ENCODE results near the gene PRR3. TPM values are rescaled to one million over a fixed set of nuclear protein-coding genes. Genes with fewer than 3 reads are reported as not detected.

The PRR3 gene
- total and polyA plus RNA-seq, 2 experiments from 2014 or later, result 10.9 to 15.2 TPM

DNA sequence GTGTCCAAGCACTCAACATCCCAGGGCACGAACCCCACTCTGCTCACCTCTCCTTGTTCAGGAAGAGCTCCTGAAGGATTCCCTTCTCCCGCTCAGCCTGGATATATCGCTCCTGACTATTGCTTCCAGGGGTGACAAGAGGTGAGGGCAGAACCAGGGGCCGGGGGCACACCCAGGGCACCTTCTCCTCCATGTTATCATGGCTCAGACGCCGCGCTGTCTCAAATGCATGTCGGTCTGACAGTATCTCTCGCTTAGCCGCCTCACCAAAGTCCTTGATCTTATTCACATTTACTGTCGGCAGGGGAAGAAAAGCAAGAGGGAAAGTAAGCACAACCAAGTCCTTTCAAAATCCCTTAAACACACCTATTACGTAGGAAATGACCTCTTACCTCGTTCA, 46.9 kb downstream of the PRR3 start:
- no peak overlapping the region; the same call in 2 of the 3 replicates for H3K4me3 Mint-ChIP-seq
- peaks cover 35% of the 10 kb centered on the region for H4K20me1 ChIP-seq (replicated peaks; ENCODE audit: insufficient read depth)
- no peak overlapping the region for H3K27ac Mint-ChIP-seq
- no peak overlapping the region for H2AFZ ChIP-seq
- no peak overlapping the region for H3K4me3 ChIP-seq
- peaks cover 97% of the 10 kb centered on the region for H3K36me3 Mint-ChIP-seq (ENCODE audit: low read depth)
- no peaks in the 10 kb centered on the region for H3K9me3 Mint-ChIP-seq
- no peak for DNase-seq (ENCODE audit: low spot score)
- no peak for TF ChIP-seq CREB1 (CRISPR knock-in tag; IDR thresholded peaks at IDR 0.05; ENCODE audit: low read depth)
- no peak for TF ChIP-seq STAT1 (IDR thresholded peaks at IDR 0.05; ENCODE audit: unreplicated experiment)
- TF ChIP-seq EZH2 (IDR thresholded peaks at IDR 0.05; ENCODE audit: low read depth, unreplicated experiment), result no peak
- TF ChIP-seq, protein P1, sequence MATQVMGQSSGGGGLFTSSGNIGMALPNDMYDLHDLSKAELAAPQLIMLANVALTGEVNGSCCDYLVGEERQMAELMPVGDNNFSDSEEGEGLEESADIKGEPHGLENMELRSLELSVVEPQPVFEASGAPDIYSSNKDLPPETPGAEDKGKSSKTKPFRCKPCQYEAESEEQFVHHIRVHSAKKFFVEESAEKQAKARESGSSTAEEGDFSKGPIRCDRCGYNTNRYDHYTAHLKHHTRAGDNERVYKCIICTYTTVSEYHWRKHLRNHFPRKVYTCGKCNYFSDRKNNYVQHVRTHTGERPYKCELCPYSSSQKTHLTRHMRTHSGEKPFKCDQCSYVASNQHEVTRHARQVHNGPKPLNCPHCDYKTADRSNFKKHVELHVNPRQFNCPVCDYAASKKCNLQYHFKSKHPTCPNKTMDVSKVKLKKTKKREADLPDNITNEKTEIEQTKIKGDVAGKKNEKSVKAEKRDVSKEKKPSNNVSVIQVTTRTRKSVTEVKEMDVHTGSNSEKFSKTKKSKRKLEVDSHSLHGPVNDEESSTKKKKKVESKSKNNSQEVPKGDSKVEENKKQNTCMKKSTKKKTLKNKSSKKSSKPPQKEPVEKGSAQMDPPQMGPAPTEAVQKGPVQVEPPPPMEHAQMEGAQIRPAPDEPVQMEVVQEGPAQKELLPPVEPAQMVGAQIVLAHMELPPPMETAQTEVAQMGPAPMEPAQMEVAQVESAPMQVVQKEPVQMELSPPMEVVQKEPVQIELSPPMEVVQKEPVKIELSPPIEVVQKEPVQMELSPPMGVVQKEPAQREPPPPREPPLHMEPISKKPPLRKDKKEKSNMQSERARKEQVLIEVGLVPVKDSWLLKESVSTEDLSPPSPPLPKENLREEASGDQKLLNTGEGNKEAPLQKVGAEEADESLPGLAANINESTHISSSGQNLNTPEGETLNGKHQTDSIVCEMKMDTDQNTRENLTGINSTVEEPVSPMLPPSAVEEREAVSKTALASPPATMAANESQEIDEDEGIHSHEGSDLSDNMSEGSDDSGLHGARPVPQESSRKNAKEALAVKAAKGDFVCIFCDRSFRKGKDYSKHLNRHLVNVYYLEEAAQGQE (IDR thresholded peaks at IDR 0.05; ENCODE audit: unreplicated experiment), result no peak
- TF ChIP-seq, protein P2, sequence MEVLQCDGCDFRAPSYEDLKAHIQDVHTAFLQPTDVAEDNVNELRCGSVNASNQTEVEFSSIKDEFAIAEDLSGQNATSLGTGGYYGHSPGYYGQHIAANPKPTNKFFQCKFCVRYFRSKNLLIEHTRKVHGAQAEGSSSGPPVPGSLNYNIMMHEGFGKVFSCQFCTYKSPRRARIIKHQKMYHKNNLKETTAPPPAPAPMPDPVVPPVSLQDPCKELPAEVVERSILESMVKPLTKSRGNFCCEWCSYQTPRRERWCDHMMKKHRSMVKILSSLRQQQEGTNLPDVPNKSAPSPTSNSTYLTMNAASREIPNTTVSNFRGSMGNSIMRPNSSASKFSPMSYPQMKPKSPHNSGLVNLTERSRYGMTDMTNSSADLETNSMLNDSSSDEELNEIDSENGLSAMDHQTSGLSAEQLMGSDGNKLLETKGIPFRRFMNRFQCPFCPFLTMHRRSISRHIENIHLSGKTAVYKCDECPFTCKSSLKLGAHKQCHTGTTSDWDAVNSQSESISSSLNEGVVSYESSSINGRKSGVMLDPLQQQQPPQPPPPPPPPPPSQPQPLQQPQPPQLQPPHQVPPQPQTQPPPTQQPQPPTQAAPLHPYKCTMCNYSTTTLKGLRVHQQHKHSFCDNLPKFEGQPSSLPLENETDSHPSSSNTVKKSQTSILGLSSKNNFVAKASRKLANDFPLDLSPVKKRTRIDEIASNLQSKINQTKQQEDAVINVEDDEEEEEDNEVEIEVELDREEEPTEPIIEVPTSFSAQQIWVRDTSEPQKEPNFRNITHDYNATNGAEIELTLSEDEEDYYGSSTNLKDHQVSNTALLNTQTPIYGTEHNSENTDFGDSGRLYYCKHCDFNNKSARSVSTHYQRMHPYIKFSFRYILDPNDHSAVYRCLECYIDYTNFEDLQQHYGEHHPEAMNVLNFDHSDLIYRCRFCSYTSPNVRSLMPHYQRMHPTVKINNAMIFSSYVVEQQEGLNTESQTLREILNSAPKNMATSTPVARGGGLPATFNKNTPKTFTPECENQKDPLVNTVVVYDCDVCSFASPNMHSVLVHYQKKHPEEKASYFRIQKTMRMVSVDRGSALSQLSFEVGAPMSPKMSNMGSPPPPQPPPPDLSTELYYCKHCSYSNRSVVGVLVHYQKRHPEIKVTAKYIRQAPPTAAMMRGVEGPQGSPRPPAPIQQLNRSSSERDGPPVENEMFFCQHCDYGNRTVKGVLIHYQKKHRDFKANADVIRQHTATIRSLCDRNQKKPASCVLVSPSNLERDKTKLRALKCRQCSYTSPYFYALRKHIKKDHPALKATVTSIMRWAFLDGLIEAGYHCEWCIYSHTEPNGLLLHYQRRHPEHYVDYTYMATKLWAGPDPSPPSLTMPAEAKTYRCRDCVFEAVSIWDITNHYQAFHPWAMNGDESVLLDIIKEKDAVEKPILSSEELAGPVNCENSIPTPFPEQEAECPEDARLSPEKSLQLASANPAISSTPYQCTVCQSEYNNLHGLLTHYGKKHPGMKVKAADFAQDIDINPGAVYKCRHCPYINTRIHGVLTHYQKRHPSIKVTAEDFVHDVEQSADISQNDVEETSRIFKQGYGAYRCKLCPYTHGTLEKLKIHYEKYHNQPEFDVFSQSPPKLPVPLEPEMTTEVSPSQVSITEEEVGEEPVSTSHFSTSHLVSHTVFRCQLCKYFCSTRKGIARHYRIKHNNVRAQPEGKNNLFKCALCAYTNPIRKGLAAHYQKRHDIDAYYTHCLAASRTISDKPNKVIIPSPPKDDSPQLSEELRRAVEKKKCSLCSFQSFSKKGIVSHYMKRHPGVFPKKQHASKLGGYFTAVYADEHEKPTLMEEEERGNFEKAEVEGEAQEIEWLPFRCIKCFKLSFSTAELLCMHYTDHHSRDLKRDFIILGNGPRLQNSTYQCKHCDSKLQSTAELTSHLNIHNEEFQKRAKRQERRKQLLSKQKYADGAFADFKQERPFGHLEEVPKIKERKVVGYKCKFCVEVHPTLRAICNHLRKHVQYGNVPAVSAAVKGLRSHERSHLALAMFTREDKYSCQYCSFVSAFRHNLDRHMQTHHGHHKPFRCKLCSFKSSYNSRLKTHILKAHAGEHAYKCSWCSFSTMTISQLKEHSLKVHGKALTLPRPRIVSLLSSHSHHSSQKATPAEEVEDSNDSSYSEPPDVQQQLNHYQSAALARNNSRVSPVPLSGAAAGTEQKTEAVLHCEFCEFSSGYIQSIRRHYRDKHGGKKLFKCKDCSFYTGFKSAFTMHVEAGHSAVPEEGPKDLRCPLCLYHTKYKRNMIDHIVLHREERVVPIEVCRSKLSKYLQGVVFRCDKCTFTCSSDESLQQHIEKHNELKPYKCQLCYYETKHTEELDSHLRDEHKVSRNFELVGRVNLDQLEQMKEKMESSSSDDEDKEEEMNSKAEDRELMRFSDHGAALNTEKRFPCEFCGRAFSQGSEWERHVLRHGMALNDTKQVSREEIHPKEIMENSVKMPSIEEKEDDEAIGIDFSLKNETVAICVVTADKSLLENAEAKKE (CRISPR knock-in tag; IDR thresholded peaks at IDR 0.05), result no peak
- TF ChIP-seq ZNF114 (CRISPR knock-in tag; IDR thresholded peaks at IDR 0.05), result no peak
- TF ChIP-seq, protein P3, sequence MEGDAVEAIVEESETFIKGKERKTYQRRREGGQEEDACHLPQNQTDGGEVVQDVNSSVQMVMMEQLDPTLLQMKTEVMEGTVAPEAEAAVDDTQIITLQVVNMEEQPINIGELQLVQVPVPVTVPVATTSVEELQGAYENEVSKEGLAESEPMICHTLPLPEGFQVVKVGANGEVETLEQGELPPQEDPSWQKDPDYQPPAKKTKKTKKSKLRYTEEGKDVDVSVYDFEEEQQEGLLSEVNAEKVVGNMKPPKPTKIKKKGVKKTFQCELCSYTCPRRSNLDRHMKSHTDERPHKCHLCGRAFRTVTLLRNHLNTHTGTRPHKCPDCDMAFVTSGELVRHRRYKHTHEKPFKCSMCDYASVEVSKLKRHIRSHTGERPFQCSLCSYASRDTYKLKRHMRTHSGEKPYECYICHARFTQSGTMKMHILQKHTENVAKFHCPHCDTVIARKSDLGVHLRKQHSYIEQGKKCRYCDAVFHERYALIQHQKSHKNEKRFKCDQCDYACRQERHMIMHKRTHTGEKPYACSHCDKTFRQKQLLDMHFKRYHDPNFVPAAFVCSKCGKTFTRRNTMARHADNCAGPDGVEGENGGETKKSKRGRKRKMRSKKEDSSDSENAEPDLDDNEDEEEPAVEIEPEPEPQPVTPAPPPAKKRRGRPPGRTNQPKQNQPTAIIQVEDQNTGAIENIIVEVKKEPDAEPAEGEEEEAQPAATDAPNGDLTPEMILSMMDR (conservative IDR thresholded peaks at IDR 0.05; ENCODE audit: low read depth in 2 of 2), result no peak
- no peak for TF ChIP-seq EZH2phosphoT487 (IDR thresholded peaks at IDR 0.05; ENCODE audit: unreplicated experiment)
- no peak for TF ChIP-seq POLR2AphosphoS5 (IDR thresholded peaks at IDR 0.05; ENCODE audit: low read depth)
- no peak for TF ChIP-seq ZNF331 (CRISPR knock-in tag; IDR thresholded peaks at IDR 0.05; ENCODE audit: low read depth)
- TF ChIP-seq NANOG (IDR thresholded peaks at IDR 0.05; ENCODE audit: borderline replicate concordance), result no peak
- no peak for ATAC-seq
- H3K27me3 Mint-ChIP-seq (ENCODE audit: insufficient read depth, low read depth, poor library complexity), result peaks cover 14% of the 10 kb centered on the region
- no peaks in the 10 kb centered on the region for H3K9me2 ChIP-seq (ENCODE audit: insufficient read depth)
- H3K27me3 ChIP-seq (ENCODE audit: insufficient read depth), result no peaks in the 10 kb centered on the region
- H3K4me1 Mint-ChIP-seq, result no peaks in the 10 kb centered on the region; the same call in 2 of the 3 replicates
- no peak overlapping the region for H3K4me2 ChIP-seq
- H3K4me1 ChIP-seq (ENCODE audit: insufficient read depth), result no peaks in the 10 kb centered on the region
- peaks cover 6% of the 10 kb centered on the region; the same call in 1 of the 2 replicates for H3K79me2 ChIP-seq (replicated peaks; ENCODE audit: insufficient read depth)
- no peak overlapping the region for H3K27ac ChIP-seq (ENCODE audit: low read depth)
- peaks cover 55% of the 10 kb centered on the region for H3F3A ChIP-seq (replicated peaks; ENCODE audit: low read depth)
- peaks cover 71% of the 10 kb centered on the region for H3K36me3 ChIP-seq (ENCODE audit: insufficient read depth)
